HK-2 (cell line): Measurements from ENCODE around the gene CD164L2.

Experiments used
- DNase-seq: peaks from one replicate; pipeline ENCODE4 v3.0.0-alpha.2; 2018; ENCODE audit not compliant: unreplicated experiment

The CD164L2 gene

GRCh38 chr1:27405074-27405473 lies 21.9 kb upstream of the CD164L2 start:
- peak; percentile 88 for DNase-seq

GRCh38 chr1:27403931-27404330 lies 20.8 kb upstream of the CD164L2 start:
- DNase-seq = no peak

GRCh38 chr1:27403065-27403726 lies 20.1 kb upstream of the CD164L2 start:
- DNase-seq = no peak

GRCh38 chr1:27402349-27402754 lies 19.2 kb upstream of the CD164L2 start:
- peak; percentile 60 for DNase-seq

- DNase-seq = no peak
Measured at GRCh38 chr1:27400963-27401341, 17.8 kb upstream of the CD164L2 start.

DNA sequence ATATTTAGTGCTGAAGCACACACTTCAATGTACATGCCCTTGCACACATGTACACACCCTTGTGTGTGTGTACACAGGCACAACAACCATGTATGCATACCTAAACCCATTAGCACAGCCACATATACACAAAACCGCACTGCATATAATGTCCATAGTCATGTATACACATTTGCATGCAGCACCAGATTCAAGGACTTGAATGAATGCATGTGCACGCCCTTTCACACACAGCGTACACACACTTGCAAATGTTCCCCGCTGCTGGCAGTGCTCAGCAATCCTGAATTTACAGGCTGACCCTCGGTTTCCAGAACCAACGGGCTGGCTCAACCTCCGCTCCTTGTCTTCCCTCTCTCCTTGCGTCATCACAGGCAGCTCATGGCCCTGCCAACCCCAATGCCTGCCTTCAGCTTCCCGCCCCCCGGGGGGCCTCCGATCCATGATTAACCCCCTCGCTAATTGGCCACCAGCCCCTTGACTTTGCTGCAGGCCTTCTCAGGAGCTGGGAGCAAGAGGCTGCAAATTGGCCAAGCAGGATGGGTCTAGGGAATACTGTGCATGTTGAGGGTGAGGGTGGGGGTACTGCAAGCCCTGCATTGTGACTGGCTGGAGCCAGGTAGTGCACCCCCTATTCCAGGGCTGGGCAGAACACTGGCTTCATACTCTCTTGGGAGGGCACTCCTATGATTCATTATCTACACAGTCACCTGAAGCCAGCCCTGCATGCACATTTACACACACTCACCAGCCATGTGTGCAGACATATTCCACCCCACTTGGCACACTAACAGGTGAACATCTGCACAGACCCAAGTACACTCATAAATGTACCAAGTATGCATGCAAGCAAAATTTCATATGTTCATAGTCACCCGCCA lies 17.2 kb upstream of the CD164L2 start:
- DNase-seq = no peak

GRCh38 chr1:27399251-27400025 lies 16.3 kb upstream of the CD164L2 start:
- no peak for DNase-seq

- no peak for DNase-seq
Measured at GRCh38 chr1:27398405-27399149, 15.4 kb upstream of the CD164L2 start.

- no peak for DNase-seq
Measured at GRCh38 chr1:27397749-27398148, 14.6 kb upstream of the CD164L2 start.

- DNase-seq = no peak
Measured at GRCh38 chr1:27397110-27397509, 14.0 kb upstream of the CD164L2 start.

- DNase-seq = peak; percentile 77
Measured at GRCh38 chr1:27395441-27396195, 12.5 kb upstream of the CD164L2 start.

- DNase-seq = no peak
Measured at GRCh38 chr1:27394925-27395324, 11.8 kb upstream of the CD164L2 start.

DNA sequence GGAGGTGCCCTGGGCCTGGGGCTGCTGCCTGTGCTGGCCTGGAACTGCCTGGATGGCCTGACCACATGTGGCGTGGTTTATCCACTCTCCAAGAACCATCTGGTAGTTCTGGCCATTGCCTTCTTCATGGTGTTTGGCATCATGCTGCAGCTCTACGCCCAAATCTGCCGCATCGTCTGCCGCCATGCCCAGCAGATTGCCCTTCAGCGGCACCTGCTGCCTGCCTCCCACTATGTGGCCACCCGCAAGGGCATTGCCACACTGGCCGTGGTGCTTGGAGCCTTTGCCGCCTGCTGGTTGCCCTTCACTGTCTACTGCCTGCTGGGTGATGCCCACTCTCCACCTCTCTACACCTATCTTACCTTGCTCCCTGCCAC lies 11.1 kb upstream of the CD164L2 start:
- DNase-seq = no peak

DNA sequence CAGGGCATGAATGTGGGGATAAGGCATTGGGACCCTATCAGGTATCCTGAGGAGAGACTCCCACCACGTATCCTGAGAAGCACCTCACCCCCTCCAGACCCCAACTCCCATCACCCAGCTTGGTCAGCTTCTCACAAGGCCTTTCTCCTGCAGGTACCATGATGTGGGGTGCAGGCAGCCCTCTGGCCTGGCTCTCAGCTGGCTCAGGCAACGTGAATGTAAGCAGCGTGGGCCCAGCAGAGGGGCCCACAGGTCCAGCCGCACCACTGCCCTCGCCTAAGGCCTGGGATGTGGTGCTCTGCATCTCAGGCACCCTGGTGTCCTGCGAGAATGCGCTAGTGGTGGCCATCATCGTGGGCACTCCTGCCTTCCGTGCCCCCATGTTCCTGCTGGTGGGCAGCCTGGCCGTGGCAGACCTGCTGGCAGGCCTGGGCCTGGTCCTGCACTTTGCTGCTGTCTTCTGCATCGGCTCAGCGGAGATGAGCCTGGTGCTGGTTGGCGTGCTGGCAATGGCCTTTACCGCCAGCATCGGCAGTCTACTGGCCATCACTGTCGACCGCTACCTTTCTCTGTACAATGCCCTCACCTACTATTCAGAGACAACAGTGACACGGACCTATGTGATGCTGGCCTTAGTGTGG lies 10.6 kb upstream of the CD164L2 start:
- no peak for DNase-seq

- DNase-seq = no peak
Measured at GRCh38 chr1:27392778-27393635, 9.9 kb upstream of the CD164L2 start.

DNA sequence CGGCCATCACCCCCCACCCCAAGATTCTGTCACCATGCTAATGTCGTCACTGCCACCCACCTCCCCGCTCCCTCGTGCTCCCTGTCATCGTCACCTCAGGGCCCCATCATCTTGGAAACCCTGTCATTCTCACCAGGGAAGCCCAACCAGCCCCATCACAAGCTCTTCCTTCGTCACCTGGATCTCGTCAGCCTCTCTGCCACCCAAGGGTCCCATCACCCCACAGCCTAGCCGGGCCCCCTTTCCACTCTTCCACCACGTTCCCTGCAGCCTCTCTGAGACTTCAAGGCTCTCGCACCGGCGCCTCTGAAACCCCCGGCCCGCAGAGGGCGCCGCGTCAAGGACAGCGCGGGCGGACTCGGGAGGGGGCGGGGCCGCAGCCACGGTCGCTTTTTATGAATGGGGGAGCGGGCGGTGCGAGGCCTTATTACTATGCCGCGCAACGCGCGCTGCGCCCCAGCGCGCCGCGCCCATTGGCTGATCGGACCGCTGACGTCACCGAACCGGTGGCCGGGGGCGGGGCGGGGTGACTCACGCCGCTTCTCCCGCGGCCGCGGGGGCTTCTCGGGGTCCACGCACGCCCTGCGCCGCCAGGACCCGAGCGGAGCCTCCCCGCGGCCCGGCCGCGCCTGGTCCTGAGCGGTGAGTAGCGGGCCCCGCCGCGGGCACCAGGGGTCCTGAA lies 9.1 kb upstream of the CD164L2 start, which contains the start of gene GPR3:
GPR3 (plus strand) TSS at position 527 of the 682 bp plus-strand sequence. CDS start 1,177 bp downstream, outside the sequence.
- peak; percentile 90 for DNase-seq

DNA sequence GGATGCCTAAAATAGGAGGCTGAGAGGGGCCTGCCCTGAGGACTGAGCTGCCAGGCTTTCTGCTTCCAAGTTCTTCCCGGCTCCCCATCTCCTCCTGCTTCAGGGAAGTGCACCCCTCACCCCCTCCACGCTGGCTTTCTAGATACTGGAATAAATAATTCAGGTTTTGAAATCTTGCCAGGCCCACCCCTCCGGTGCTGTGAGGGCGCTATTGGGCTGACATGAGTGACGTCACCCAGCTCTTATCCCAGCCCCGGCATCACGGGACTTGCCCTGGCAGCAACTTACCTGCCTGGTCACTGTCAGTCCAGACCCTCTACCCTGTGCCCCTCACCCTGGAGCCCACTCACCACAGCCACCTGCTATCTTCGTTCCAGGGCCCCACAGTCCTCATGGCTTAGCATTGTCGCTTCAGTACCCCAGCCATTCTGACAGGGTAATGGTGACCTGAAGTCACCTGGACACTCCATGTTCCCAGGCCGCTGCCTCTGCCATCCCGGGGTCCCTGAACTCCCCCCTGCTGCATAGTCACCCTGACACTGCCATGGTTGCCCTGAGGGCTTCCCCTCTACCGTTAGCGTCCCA lies 8.5 kb upstream of the CD164L2 start:
- DNase-seq = no peak

GRCh38 chr1:27388337-27389005 lies 5.3 kb upstream of the CD164L2 start:
- peak; percentile 67 for DNase-seq
